ENCODE results near the gene PTPRM. TPM values are rescaled to one million over a fixed set of nuclear protein-coding genes. Genes with fewer than 3 reads are reported as not detected.
"Not testable (repeated sequence)": the region's sequence is repeated elsewhere in the genome, so short reads cannot be mapped to it uniquely, and the experiment has no call there.

Gene PTPRM
- total and polyA plus RNA-seq, 2 of the 8 experiments (the other 6 are each of a cell fraction or from before 2014, with no cell fraction given), result 4.1 to 7.0 TPM

- H2BK15ac ChIP-seq (ENCODE audit: low read length); H3K14ac ChIP-seq (ENCODE audit: insufficient read length); H2BK12ac ChIP-seq (ENCODE audit: low read depth, low read length); H3K9ac ChIP-seq (replicated peaks in 1 of 4; ENCODE audit: extremely low read depth in 1 of 4, low read depth in 3 of 4, low read length in 3 of 4); H3K4me2 ChIP-seq (ENCODE audit: insufficient read depth in 1 of 2, low read depth in 2 of 2, low read length in 2 of 2); H2BK120ac ChIP-seq (replicated peaks; ENCODE audit: low read depth, low read length); POLR2A ChIA-PET (ENCODE audit: partially characterized antibody); H3K36me3 ChIP-seq (ENCODE audit: control insufficient read depth in 2 of 4, insufficient read depth in 4 of 4, low read length in 3 of 4); H3K27ac ChIP-seq (ENCODE audit: low read depth, low read length); H3K4ac ChIP-seq (replicated peaks; ENCODE audit: insufficient read length, low read depth, low read length); H4K5ac ChIP-seq (ENCODE audit: insufficient read length, low read depth, low read length); H2BK5ac ChIP-seq (ENCODE audit: low read depth, low read length); H3K79me1 ChIP-seq (ENCODE audit: low read depth, low read length); H3K9me3 ChIP-seq (ENCODE audit: insufficient read depth in 2 of 2, low read depth in 1 of 2, low read length in 1 of 2); H3K79me2 ChIP-seq (ENCODE audit: control insufficient read depth in 1 of 2, insufficient read depth in 2 of 2, low read length in 2 of 2); H4K20me1 ChIP-seq (replicated peaks in 1 of 2; ENCODE audit: control insufficient read depth in 1 of 2, insufficient read depth in 2 of 2, low read length in 2 of 2); H3K23me2 ChIP-seq (ENCODE audit: low read depth, low read length); H3K4me3 ChIP-seq (ENCODE audit: extremely low read depth in 1 of 4, insufficient read depth in 2 of 4, low read depth in 3 of 4, low read length in 4 of 4); H3K23ac ChIP-seq (ENCODE audit: insufficient read length); DNase-seq (ENCODE audit: low read depth in 1 of 2, low spot score in 2 of 2); FAIRE-seq; H3K18ac ChIP-seq (ENCODE audit: extremely low read depth, low read length); H4K91ac ChIP-seq (replicated peaks; ENCODE audit: insufficient read length, low read length); H2AK5ac ChIP-seq (ENCODE audit: low read depth, low read length); H4K8ac ChIP-seq (ENCODE audit: extremely low read depth, insufficient read depth, low read length); H3K56ac ChIP-seq (replicated peaks; ENCODE audit: insufficient read length, low read depth, low read length); H3K27me3 ChIP-seq (replicated peaks in 1 of 4; ENCODE audit: control insufficient read depth in 3 of 4, extremely low read depth in 1 of 4, insufficient read depth in 3 of 4, low read length in 3 of 4); H2AFZ ChIP-seq (ENCODE audit: low read length); H2BK20ac ChIP-seq (ENCODE audit: low read length): not testable (repeated sequence)
- CTCF ChIA-PET (ENCODE audit: partially characterized antibody), result interaction anchor here (1.1 to 3.1 kb wide), 2 partner anchors 12 to 170 kb away, joined by 3 to 11 read pairs; partner anchors contain the start of gene PTPRM
- peaks cover 4 to 12% (median 8%) of the 10 kb centered on the region in 4 experiments for H3K4me1 ChIP-seq (replicated peaks in 1 of 4; ENCODE audit: control insufficient read depth in 3 of 4, insufficient read depth in 4 of 4, low read length in 3 of 4)
- 93% methylated on average over 6 of the region's 6 CpGs; no CpG with 5 or more reads in 1 of the 2 experiments for WGBS, 2 experiments (ENCODE audit: extremely low coverage in 1 of 2, insufficient coverage in 1 of 2, insufficient read length in 1 of 2, insufficient replicate concordance in 2 of 2, low coverage in 1 of 2, low lambda C conversion rate in 2 of 2, missing lambda C conversion rate in 1 of 2)
Measured at GRCh38 chr18:7736526-7736925, 169.4 kb downstream of the PTPRM start.
